WTC11 (cell line): Measurements from ENCODE around the gene CARS1. TPM values are rescaled to one million over a fixed set of nuclear protein-coding genes. Genes with fewer than 3 reads are reported as not detected.

Source experiments
- ATAC-seq: fragments of 200-7000 bp; cut with Tn5 transposase; 2 replicates; pipeline ENCODE4 v1.10.0; 2021; ENCODE audit warnings: mild to moderate bottlenecking, moderate library complexity
- CTCF ChIA-PET: fragments of 300-600 bp; sonication (Branson Sonifier 250); formaldehyde crosslinking; loops from one replicate; lab custom pipeline; 2021; ENCODE audit warnings: antibody characterized with exemption; lab: Charles Lee
- POLR2A ChIA-PET: fragments of 350-600 bp; sonication (Branson Sonifier 250); formaldehyde crosslinking; loops from one replicate; lab custom pipeline; 2021; ENCODE audit warnings: antibody characterized with exemption; lab: Charles Lee
- DNase-seq: peaks from one replicate; pipeline ENCODE4 v3.0.0; 2021; ENCODE audit warnings: low spot score
- H3K27ac Mint-ChIP-seq: 2 replicates; pipeline ENCODE4 v1.8.0; 2021; ENCODE audit warnings: mixed read lengths
- H3K27me3 Mint-ChIP-seq: 2 replicates; pipeline ENCODE4 v1.8.0; 2021; ENCODE audit warnings: low read depth, mild to moderate bottlenecking, moderate library complexity, mixed read lengths
- H3K36me3 Mint-ChIP-seq: 2 replicates; pipeline ENCODE4 v1.8.0; 2021; ENCODE audit warnings: mixed read lengths
- H3K4me1 Mint-ChIP-seq: 2 replicates; pipeline ENCODE4 v1.8.0; 2022; ENCODE audit warnings: mixed read lengths
- H3K4me3 Mint-ChIP-seq: 2 replicates; pipeline ENCODE4 v1.8.0; 2021; ENCODE audit warnings: mild to moderate bottlenecking, moderate library complexity, mixed read lengths
- H3K9me3 Mint-ChIP-seq: 2 replicates; pipeline ENCODE4 v1.8.0; 2021; ENCODE audit warnings: mixed read lengths
- AFF4 ChIP-seq: sonication (generic); formaldehyde crosslinking; IDR thresholded peaks from 2 replicates; pipeline ENCODE4 v1.8.1; 2023; ENCODE audit warnings: mild to moderate bottlenecking, missing genetic modification reagents, borderline replicate concordance
- CREM ChIP-seq: sonication (generic); formaldehyde crosslinking; IDR thresholded peaks from 2 replicates; pipeline ENCODE4 v1.8.1; 2022; ENCODE audit warnings: mild to moderate bottlenecking, missing genetic modification reagents, moderate library complexity
- ELF4 ChIP-seq: sonication (generic); formaldehyde crosslinking; IDR thresholded peaks from 2 replicates; pipeline ENCODE4 v1.8.1; 2022; ENCODE audit warnings: low read depth, mild to moderate bottlenecking, moderate library complexity, missing genetic modification reagents
- GTF2I ChIP-seq: fragments of 250-450 bp; sonication (Bioruptor Pico); conservative IDR thresholded peaks from 2 replicates; pipeline ENCODE4 v1.4.0; 2021; ENCODE audit warnings: mild to moderate bottlenecking
- NFATC4 ChIP-seq: fragments of 250-450 bp; sonication (Bioruptor Pico); IDR thresholded peaks from 2 replicates; pipeline ENCODE4 v1.9.0; 2021; ENCODE audit warnings: mild to moderate bottlenecking
- NR2C2 ChIP-seq: sonication (generic); formaldehyde crosslinking; IDR thresholded peaks from 2 replicates; pipeline ENCODE4 v1.8.0; 2022; ENCODE audit warnings: mild to moderate bottlenecking, missing genetic modification reagents
- PRRX2 ChIP-seq: fragments of 250-450 bp; sonication (Bioruptor Pico); IDR thresholded peaks from 2 replicates; pipeline ENCODE4 v1.8.0; 2021; ENCODE audit warnings: mild to moderate bottlenecking
- RELA ChIP-seq: sonication (generic); formaldehyde crosslinking; IDR thresholded peaks from 2 replicates; pipeline ENCODE4 v1.8.1; 2022; ENCODE audit warnings: missing genetic modification reagents, mild to moderate bottlenecking, borderline replicate concordance
- ZBTB21 ChIP-seq: sonication (generic); formaldehyde crosslinking; IDR thresholded peaks from 2 replicates; pipeline ENCODE4 v1.8.1; 2023; ENCODE audit warnings: mild to moderate bottlenecking, missing genetic modification reagents, borderline replicate concordance
- ZMAT4 ChIP-seq: fragments of 250-450 bp; sonication (Bioruptor Pico); IDR thresholded peaks from 2 replicates; pipeline ENCODE4 v1.9.0; 2021; ENCODE audit warnings: mild to moderate bottlenecking
- ZNF671 ChIP-seq: fragments of 250-450 bp; sonication (Bioruptor Pico); IDR thresholded peaks from 2 replicates; pipeline ENCODE4 v1.8.0; 2021; ENCODE audit warnings: mild to moderate bottlenecking
- total RNA-seq: library from RNA; stranded (reverse); gene quantifications from 3 replicates; pipeline ENCODE4 v1.2.3, GENCODE V29; 2021
- TF ChIP-seq, protein P1 (sequence below): sonication (generic); formaldehyde crosslinking; conservative IDR thresholded peaks from 2 replicates; pipeline ENCODE4 v1.8.1; 2022; ENCODE audit warnings: mild to moderate bottlenecking, missing genetic modification reagents
- TF ChIP-seq, protein P2 (sequence below): fragments of 250-450 bp; sonication (Bioruptor Pico); IDR thresholded peaks from 2 replicates; pipeline ENCODE4 v1.9.0; 2021; ENCODE audit warnings: mild to moderate bottlenecking, borderline replicate concordance

The CARS1 gene
- total RNA-seq, 1 experiment from 2014 or later: 92.0 TPM

DNA sequence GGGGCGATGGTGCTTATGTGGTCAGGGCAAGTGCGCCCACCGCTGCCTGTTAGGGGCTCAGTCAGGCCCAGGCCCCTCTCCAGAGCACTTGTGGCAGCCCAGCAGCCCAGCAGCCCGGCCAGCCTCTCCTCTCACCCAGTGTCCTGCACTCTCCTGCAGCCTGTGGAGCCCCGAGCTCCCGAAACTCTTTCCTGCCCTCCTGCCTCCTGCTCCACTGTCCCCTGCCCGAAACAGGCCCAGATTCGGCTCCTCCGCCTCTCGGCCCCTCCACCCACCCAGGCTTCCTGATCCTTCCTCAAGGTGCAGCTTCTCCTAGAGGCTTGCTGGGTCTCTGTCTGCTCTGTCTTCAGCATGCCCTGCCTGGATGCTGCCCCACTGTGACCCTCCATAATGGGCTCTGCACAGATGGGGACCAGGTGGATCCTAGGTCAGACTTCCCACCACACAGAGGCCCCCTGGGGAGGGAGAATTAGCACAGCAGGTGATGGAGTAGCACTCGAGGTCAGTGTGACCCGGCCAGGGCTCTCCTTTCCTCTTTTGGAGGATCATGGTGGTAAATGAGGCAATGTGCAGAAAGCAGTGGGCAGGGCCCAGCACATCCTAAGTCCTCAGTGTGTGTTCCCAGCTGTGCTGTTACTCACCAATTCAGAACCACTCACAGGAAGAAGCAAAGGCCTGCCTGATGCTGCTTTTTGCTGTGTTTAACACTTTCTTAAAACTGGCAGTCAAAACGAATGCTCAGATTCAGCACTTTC is 46.5 kb downstream of the CARS1 start:
- Mint-ChIP-seq H3K4me1 (no peaks in the 10 kb centered on the region), H3K27me3 (no peaks in the 10 kb centered on the region), H3K27ac (no peak overlapping the region), H3K9me3 (no peaks in the 10 kb centered on the region), H3K4me3 (no peak overlapping the region), H3K36me3 (peaks cover 47% of the 10 kb centered on the region)
- TF ChIP-seq GTF2I (CRISPR knock-in tag): no peak
- no peak for TF ChIP-seq CREM (CRISPR knock-in tag)
- TF ChIP-seq ZBTB21 (CRISPR knock-in tag): no peak
- no peak for TF ChIP-seq ZNF671
- TF ChIP-seq PRRX2 (CRISPR knock-in tag): no peak
- CTCF ChIA-PET: interaction anchor here (2.3 kb wide), 1 partner anchor 81 kb away, joined by 5 read pairs; no protein-coding TSS in a partner anchor
- no peak for DNase-seq
- ATAC-seq: no peak
- POLR2A ChIA-PET: interaction anchor here (0.6 kb wide), 1 partner anchor 10 kb away, joined by 4 read pairs; no protein-coding TSS in a partner anchor

DNA sequence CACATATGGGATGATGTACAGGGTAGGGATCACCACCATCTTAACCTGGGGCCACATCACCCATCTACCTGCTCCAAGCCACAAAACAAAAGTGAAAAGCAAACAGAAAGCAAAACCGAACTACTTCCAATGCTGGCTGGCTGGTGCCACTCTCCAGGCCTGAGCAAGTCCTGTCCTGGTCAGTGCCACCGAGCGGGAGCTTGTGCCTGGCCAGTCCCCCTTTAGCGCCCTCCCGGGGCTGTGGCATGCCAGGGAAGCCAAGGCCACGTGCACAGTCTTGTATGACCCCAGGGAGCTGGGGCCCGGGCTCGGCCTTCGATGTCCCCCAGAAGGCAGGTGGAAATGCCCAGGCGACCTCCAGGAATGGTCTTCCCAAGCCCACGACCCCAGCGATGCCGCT is 47.2 kb downstream of the CARS1 start:
- Mint-ChIP-seq H3K4me3 (no peak overlapping the region), H3K27ac (no peak overlapping the region), H3K36me3 (peaks cover 43% of the 10 kb centered on the region), H3K4me1 (no peaks in the 10 kb centered on the region), H3K9me3 (no peaks in the 10 kb centered on the region), H3K27me3 (no peaks in the 10 kb centered on the region)
- TF ChIP-seq, protein P1, sequence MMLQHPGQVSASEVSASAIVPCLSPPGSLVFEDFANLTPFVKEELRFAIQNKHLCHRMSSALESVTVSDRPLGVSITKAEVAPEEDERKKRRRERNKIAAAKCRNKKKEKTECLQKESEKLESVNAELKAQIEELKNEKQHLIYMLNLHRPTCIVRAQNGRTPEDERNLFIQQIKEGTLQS (CRISPR knock-in tag): no peak
- TF ChIP-seq ELF4 (CRISPR knock-in tag) (no peak), NFATC4 (CRISPR knock-in tag) (no peak), ZMAT4 (CRISPR knock-in tag) (no peak), AFF4 (no peak), NR2C2 (CRISPR knock-in tag) (no peak), ZBTB21 (CRISPR knock-in tag) (no peak), RELA (no peak)
- TF ChIP-seq, protein P2, sequence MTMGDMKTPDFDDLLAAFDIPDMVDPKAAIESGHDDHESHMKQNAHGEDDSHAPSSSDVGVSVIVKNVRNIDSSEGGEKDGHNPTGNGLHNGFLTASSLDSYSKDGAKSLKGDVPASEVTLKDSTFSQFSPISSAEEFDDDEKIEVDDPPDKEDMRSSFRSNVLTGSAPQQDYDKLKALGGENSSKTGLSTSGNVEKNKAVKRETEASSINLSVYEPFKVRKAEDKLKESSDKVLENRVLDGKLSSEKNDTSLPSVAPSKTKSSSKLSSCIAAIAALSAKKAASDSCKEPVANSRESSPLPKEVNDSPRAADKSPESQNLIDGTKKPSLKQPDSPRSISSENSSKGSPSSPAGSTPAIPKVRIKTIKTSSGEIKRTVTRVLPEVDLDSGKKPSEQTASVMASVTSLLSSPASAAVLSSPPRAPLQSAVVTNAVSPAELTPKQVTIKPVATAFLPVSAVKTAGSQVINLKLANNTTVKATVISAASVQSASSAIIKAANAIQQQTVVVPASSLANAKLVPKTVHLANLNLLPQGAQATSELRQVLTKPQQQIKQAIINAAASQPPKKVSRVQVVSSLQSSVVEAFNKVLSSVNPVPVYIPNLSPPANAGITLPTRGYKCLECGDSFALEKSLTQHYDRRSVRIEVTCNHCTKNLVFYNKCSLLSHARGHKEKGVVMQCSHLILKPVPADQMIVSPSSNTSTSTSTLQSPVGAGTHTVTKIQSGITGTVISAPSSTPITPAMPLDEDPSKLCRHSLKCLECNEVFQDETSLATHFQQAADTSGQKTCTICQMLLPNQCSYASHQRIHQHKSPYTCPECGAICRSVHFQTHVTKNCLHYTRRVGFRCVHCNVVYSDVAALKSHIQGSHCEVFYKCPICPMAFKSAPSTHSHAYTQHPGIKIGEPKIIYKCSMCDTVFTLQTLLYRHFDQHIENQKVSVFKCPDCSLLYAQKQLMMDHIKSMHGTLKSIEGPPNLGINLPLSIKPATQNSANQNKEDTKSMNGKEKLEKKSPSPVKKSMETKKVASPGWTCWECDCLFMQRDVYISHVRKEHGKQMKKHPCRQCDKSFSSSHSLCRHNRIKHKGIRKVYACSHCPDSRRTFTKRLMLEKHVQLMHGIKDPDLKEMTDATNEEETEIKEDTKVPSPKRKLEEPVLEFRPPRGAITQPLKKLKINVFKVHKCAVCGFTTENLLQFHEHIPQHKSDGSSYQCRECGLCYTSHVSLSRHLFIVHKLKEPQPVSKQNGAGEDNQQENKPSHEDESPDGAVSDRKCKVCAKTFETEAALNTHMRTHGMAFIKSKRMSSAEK (CRISPR knock-in tag): no peak
- DNase-seq (no peak), ATAC-seq (no peak)
- ChIA-PET CTCF (interaction anchor here (1.9 to 2.3 kb wide), 2 partner anchors 11 to 82 kb away, joined by 4 to 5 read pairs; no protein-coding TSS in a partner anchor), POLR2A (no interaction called here)
